Right renal pelvis (tissue), 4 donors: ENCODE measurements around the gene NKD2. TPM values are rescaled to one million over a fixed set of nuclear protein-coding genes. Genes with fewer than 3 reads are reported as not detected.

ENCODE experiments used
- DNase-seq, 4 donors: peaks; one replicate each; pipeline ENCODE4 v3.0.0-alpha.2; 2013; ENCODE audit warnings: low read depth in 4 of 4, low spot score in 3 of 4, missing footprints in 1 of 4
- polyA plus RNA-seq, 4 donors: library from polyadenylated mRNA; unstranded; fragments of 120-200 nt; gene quantifications; one replicate each; pipeline ENCODE4 v1.2.1, GENCODE V29; 2013; ENCODE audit not compliant: insufficient read length in 4 of 4

The NKD2 gene
- polyA plus RNA-seq, 4 donors: 14.7 to 20.8 (median 16.9) TPM

DNA sequence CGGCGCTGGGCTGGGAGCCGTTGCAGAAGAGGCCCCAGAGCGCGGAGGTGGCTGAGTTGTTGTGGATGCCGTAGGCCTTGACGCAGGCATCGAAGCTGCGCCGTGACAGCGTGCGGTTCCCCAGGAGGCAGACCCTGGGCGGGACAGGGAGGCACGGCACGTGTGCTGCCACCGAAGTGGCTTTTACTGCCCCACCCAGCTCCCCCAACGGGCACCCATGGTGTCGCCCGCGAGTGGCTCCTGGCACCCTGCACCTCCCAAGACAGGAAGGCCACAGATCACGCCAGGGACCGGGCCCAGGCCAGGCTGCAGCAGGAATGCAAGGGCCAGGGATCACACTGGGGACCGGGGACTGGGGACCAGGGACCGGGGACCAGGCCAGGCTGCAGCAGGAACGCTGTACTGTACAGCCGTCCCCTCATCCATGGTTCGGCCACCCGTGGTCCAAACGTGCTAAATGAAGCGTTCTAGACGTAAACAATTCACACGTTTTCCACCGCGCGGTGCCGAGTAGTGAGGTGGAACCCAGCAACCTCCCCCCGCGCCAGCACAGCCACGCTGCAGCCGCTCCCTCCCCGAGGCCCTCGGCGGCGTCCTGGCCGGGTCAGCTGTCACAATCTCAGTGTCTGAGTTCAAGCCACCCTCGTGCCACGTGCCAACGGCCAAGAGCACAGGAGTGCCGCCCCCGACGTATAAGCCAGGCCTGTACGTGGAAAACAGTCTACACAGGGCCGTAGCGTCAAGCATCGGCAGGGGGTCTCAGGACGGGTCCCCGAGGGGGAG lies 75.4 kb downstream of the NKD2 start:
- DNase-seq: no peak

DNA sequence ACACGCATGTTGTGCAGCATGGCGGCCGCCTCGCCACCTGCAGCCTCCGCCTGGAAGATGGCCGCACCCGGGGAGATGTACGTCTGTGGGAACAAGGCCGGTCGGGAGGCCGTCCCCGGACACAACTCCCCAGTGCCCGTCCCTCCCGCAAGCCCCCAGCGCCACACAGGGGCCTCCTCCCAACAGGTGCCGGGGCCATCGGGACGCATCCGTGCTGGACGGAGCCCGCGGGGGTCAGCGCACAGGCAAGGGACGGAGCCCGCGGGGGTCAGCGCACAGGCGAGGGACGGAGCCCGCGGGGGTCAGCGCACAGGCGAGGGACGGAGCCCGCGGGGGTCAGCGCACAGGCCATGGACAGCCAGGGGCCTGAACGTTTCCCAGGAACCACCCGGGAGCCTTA lies 76.8 kb downstream of the NKD2 start:
- no peak for DNase-seq

DNA sequence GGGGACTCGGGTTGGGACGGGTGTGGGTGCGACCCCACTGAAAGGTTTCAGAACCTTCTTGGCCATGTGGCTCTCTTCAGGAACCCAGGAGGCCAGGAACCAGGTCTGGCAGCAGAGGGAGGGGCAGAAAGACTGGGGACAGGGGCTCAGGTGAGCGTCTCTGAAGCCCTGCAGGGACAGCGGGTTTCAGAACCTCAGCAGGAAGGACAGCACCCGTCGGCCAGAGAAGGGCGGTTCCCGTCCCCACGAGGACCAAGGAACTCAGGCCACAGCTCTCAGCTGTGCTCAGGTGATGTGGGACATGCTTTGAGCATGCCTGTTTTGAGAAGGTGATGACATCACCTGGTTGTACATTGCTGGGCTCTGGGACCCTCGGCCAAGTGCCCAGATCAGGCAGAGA lies 77.5 kb downstream of the NKD2 start:
- DNase-seq: no peak

DNA sequence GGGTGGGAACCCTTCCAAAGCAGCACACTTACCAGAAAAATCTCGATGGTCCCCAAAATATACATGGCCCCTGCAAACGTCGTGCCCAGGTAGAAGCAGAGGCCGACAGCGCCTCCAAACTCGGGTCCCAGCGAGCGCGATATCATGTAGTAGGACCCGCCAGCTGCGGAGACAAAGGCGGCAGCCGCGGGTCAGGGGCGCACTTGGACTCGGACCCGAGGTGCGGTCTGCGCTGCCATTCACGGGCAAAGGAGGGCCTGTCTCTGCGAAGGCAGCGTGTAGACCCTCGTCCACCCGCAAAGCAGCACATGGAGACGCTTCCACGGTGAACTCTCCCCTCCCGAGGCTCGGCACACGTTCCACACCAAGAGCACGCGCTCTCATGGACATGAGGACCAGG lies 78.3 kb downstream of the NKD2 start:
- no peak for DNase-seq

DNA sequence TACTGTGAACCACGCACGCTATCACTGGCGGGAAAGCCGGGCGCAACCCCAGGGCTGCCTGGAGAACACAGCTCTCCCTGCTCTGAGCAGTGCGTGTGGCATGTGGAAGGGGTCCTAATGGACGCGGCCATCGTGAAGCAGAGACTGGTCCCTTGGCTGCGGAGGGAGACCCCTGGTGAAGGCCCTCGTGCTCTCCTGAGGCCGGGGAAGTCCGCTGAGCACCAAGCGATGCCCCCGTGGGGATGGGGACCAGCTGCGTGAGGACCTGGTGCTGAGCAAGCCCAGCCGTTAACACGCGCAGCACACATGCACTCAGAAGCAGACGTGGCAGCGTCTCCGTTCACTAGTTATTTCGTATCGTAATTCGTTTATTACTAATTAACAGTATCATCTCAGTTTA lies 78.8 kb downstream of the NKD2 start:
- DNase-seq: no peak

DNA sequence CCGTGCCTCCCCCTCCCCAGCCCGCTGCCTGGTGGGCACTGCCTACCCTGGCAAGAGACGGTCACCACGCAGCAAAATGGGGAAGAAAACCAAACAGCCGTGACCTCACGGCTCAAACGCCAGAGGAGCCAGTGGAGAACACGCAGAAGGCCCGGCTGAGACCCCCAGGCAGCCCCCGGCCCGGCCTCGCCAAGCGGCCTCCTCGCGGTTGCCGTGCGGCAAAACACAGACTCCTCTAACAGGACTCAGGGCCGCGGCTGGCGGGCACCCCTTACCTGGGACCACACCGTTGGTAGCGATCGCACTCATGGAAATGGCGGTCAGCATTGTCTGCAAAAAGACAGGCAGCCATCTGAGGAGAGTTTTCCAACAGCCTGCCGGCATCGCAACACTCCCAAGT lies 79.4 kb downstream of the NKD2 start:
- DNase-seq: no peak

Other genes starting within 250 kb of the NKD2 start
- 1 to 10 TPM; 3.3 to 5.1 (median 4.5) TPM for gene ZDHHC11B, start 224.1 kb upstream of the NKD2 start, polyA plus RNA-seq
- 1 to 10 TPM; 6.4 to 6.9 (median 6.7) TPM for gene ZDHHC11, start 157.8 kb upstream of the NKD2 start, polyA plus RNA-seq
- 10 to 100 TPM; 33.0 to 38.8 (median 36.7) TPM for gene BRD9, start 116.0 kb upstream of the NKD2 start, polyA plus RNA-seq
- 10 to 100 TPM; 11.3 to 17.0 (median 15.4) TPM for gene TRIP13, start 115.9 kb upstream of the NKD2 start, polyA plus RNA-seq
- 10 to 100 TPM; 32.7 to 47.0 (median 33.7) TPM for gene SLC12A7, start 103.3 kb downstream of the NKD2 start, polyA plus RNA-seq
- 10 to 100 TPM; 42.2 to 66.0 (median 60.1) TPM for gene SLC6A19, start 192.8 kb downstream of the NKD2 start, polyA plus RNA-seq
- gene SLC6A18, start 216.6 kb downstream of the NKD2 start, polyA plus RNA-seq: 1 to 10 TPM in 3 of 4 donors, under 1 TPM in 1; 0.24 to 3.9 (median 1.6) TPM